ENCODE measurements around the gene CHRNB4.

CHRNB4 gene

GRCh38 chr15:78672285-78673014 lies 31.4 kb upstream of the CHRNB4 start:
- no peaks in the 10 kb centered on the region for H3K4me1 ChIP-seq
- no peak for TF ChIP-seq CTCF (IDR thresholded peaks at IDR 0.05)
- H3K9me3 ChIP-seq = no peaks in the 10 kb centered on the region
- no peaks in the 10 kb centered on the region for H3K36me3 ChIP-seq
- intact Hi-C loops (cut with DNase I; ENCODE audit: low total_unique reads) = no loop called here
- DNase-seq = no peak
- no peaks in the 10 kb centered on the region for H3K27me3 ChIP-seq
- H3K27ac ChIP-seq = no peak overlapping the region
- no peak overlapping the region for H3K4me3 ChIP-seq

GRCh38 chr15:78671626-78672211 lies 30.7 kb upstream of the CHRNB4 start:
- Histone ChIP-seq H3K4me3 (no peak overlapping the region), H3K36me3 (no peaks in the 10 kb centered on the region), H3K4me1 (no peaks in the 10 kb centered on the region), H3K27ac (no peak overlapping the region), H3K9me3 (no peaks in the 10 kb centered on the region), H3K27me3 (no peaks in the 10 kb centered on the region)
- no peak for TF ChIP-seq CTCF (IDR thresholded peaks at IDR 0.05)
- intact Hi-C loops (cut with DNase I; ENCODE audit: low total_unique reads) = no loop called here
- DNase-seq = no peak

GRCh38 chr15:78668987-78669386 lies 28.0 kb upstream of the CHRNB4 start:
- no peak for DNase-seq
- TF ChIP-seq CTCF (IDR thresholded peaks at IDR 0.05) = no peak
- Histone ChIP-seq H3K4me1 (no peaks in the 10 kb centered on the region), H3K9me3 (no peaks in the 10 kb centered on the region), H3K36me3 (no peaks in the 10 kb centered on the region), H3K27ac (no peak overlapping the region), H3K4me3 (no peak overlapping the region), H3K27me3 (no peaks in the 10 kb centered on the region)
- intact Hi-C loops (cut with DNase I; ENCODE audit: low total_unique reads) = no loop called here

- intact Hi-C loops (cut with DNase I; ENCODE audit: low total_unique reads) = no loop called here
- DNase-seq = no peak
- no peaks in the 10 kb centered on the region for H3K27me3 ChIP-seq
Measured at GRCh38 chr15:78667578-78668236, 26.7 kb upstream of the CHRNB4 start.

GRCh38 chr15:78666010-78666409 lies 25.0 kb upstream of the CHRNB4 start:
- Histone ChIP-seq H3K27ac (no peak overlapping the region), H3K9me3 (no peaks in the 10 kb centered on the region), H3K4me3 (no peak overlapping the region), H3K4me1 (no peaks in the 10 kb centered on the region), H3K36me3 (no peaks in the 10 kb centered on the region), H3K27me3 (peaks cover 0 to 4% of the 10 kb centered on the region in 2 donors)
- intact Hi-C loops (cut with DNase I; ENCODE audit: low total_unique reads) = no loop called here
- no peak for DNase-seq
- TF ChIP-seq CTCF (IDR thresholded peaks at IDR 0.05) = no peak

More at GRCh38 chr15:78667578-78668236, 26.7 kb upstream of the CHRNB4 start:
- H3K4me1 ChIP-seq = no peaks in the 10 kb centered on the region
- no peaks in the 10 kb centered on the region for H3K36me3 ChIP-seq
- H3K4me3 ChIP-seq = no peak overlapping the region
- TF ChIP-seq CTCF (IDR thresholded peaks at IDR 0.05) = no peak
- no peak overlapping the region for H3K27ac ChIP-seq
- no peaks in the 10 kb centered on the region for H3K9me3 ChIP-seq

All from tibial artery (tissue), 4 donors.